Activated T-cell treated with anti-CD3 and anti-CD28 coated beads for 4 hours (primary cell): Measurements from ENCODE around the gene ARL15.
"Not testable (repeated sequence)": the region's sequence is repeated elsewhere in the genome, so short reads cannot be mapped to it uniquely, and the experiment has no call there.

ENCODE experiments used
- DNase-seq: peaks from one replicate; pipeline ENCODE4 v3.0.0-alpha.2; 2020

The ARL15 gene

GRCh38 chr5:54084696-54085095, 225.7 kb downstream of the ARL15 start:
- DNase-seq: no peak

- DNase-seq: no peak
Measured at GRCh38 chr5:54083851-54084250, 226.5 kb downstream of the ARL15 start.

- no peak for DNase-seq
Measured at GRCh38 chr5:54083245-54083644, 227.1 kb downstream of the ARL15 start.

- no peak for DNase-seq
Measured at GRCh38 chr5:54081415-54081814, 229.0 kb downstream of the ARL15 start.

- DNase-seq: no peak
Measured at GRCh38 chr5:54080831-54081230, 229.5 kb downstream of the ARL15 start.

GRCh38 chr5:54073735-54074134, 236.6 kb downstream of the ARL15 start:
- DNase-seq: no peak

- DNase-seq: no peak
Measured at GRCh38 chr5:54073131-54073530, 237.2 kb downstream of the ARL15 start.

GRCh38 chr5:54066433-54066832, 243.9 kb downstream of the ARL15 start:
- DNase-seq: no peak

- no peak for DNase-seq
Measured at GRCh38 chr5:54063817-54064216, 246.6 kb downstream of the ARL15 start.

GRCh38 chr5:54062958-54063357, 247.4 kb downstream of the ARL15 start:
- no peak for DNase-seq

GRCh38 chr5:54060919-54061318, 249.5 kb downstream of the ARL15 start:
- not testable (repeated sequence) for DNase-seq

- no peak for DNase-seq
Measured at GRCh38 chr5:54049963-54050362, 260.4 kb downstream of the ARL15 start.

- no peak for DNase-seq
Measured at GRCh38 chr5:54049144-54049543, 261.2 kb downstream of the ARL15 start.

- no peak for DNase-seq
Measured at GRCh38 chr5:54045077-54045792, 265.1 kb downstream of the ARL15 start.

- DNase-seq: not testable (repeated sequence)
Measured at GRCh38 chr5:54044276-54044675, 266.1 kb downstream of the ARL15 start.

- DNase-seq: no peak
Measured at GRCh38 chr5:54040804-54041203, 269.6 kb downstream of the ARL15 start.

- no peak for DNase-seq
Measured at GRCh38 chr5:54040018-54040417, 270.4 kb downstream of the ARL15 start.

GRCh38 chr5:54037205-54037604, 273.2 kb downstream of the ARL15 start:
- no peak for DNase-seq

GRCh38 chr5:54030981-54031380, 279.4 kb downstream of the ARL15 start:
- no peak for DNase-seq

GRCh38 chr5:54024466-54024865, 285.9 kb downstream of the ARL15 start:
- no peak for DNase-seq

GRCh38 chr5:54022223-54022622, 288.1 kb downstream of the ARL15 start:
- DNase-seq: no peak

- no peak for DNase-seq
Measured at GRCh38 chr5:54021431-54022164, 288.8 kb downstream of the ARL15 start.

- no peak for DNase-seq
Measured at GRCh38 chr5:54018438-54018837, 291.9 kb downstream of the ARL15 start.

GRCh38 chr5:54017580-54017979, 292.8 kb downstream of the ARL15 start:
- no peak for DNase-seq
